K562 (cell line): ENCODE data around the gene RGS19. TPM values are rescaled to one million over a fixed set of nuclear protein-coding genes. Genes with fewer than 3 reads are reported as not detected.

Source experiments
- CREB3L1 ChIP-seq: fragments of 450-650 bp; IDR thresholded peaks from 2 replicates; pipeline ENCODE4 v1.6.1; 2014; ENCODE audit warnings: low read depth, mild to moderate bottlenecking, moderate library complexity, borderline replicate concordance
- ESRRA ChIP-seq: fragments of 450-650 bp; IDR thresholded peaks from 2 replicates; pipeline ENCODE4 v1.6.1; 2014; ENCODE audit warnings: low read depth, mild to moderate bottlenecking, moderate library complexity, borderline replicate concordance
- HLTF ChIP-seq: fragments of 450-650 bp; IDR thresholded peaks from 2 replicates; pipeline ENCODE4 v1.6.1; 2016
- HMGN3 ChIP-seq: IDR thresholded peaks from 2 replicates; pipeline ENCODE4 v1.6.1; 2011; ENCODE audit warnings: borderline replicate concordance, low read depth, mild to moderate bottlenecking, mixed read lengths, low read length; ENCODE audit not compliant: insufficient read length; ENCODE audit errors: extremely low read depth
- POLR2G ChIP-seq: fragments of 200-400 bp; formaldehyde crosslinking; IDR thresholded peaks from 2 replicates; pipeline ENCODE4 v1.6.1; 2017; ENCODE audit warnings: low read depth, mild to moderate bottlenecking, antibody characterized with exemption, low read length, moderate library complexity
- PTBP1 ChIP-seq: fragments of 200-400 bp; formaldehyde crosslinking; IDR thresholded peaks from 2 replicates; pipeline ENCODE4 v1.6.1; 2017; ENCODE audit warnings: low read depth, low read length
- REST ChIP-seq, 2 experiments: fragments of 450-650 bp; formaldehyde crosslinking in 1 of 2; IDR thresholded peaks; 2 replicates each; pipeline versions ENCODE4 v1.4.0 to v1.6.1; 2014 to 2020; ENCODE audit warnings: mild to moderate bottlenecking in 2 of 2, borderline replicate concordance in 1 of 2, low read depth in 1 of 2
- SRSF3 ChIP-seq: fragments of 200-400 bp; formaldehyde crosslinking; IDR thresholded peaks from 2 replicates; pipeline ENCODE4 v1.6.1; 2016; ENCODE audit warnings: mild to moderate bottlenecking, low read length, moderate library complexity; ENCODE audit not compliant: insufficient read depth
- TAF7 ChIP-seq: fragments of 450-650 bp; IDR thresholded peaks from 2 replicates; pipeline ENCODE4 v1.6.1; 2016; ENCODE audit warnings: missing genetic modification characterization, missing compliant biosample characterization
- TEAD2 ChIP-seq: fragments of 450-650 bp; IDR thresholded peaks from 2 replicates; pipeline ENCODE4 v1.6.1; 2016; ENCODE audit warnings: missing genetic modification characterization, control low read depth, missing compliant biosample characterization
- XRCC3 ChIP-seq: fragments of 450-650 bp; IDR thresholded peaks from 2 replicates; pipeline ENCODE4 v1.6.1; 2017; ENCODE audit warnings: mild to moderate bottlenecking, moderate library complexity
- ZBTB9 ChIP-seq: fragments of 450-650 bp; formaldehyde crosslinking; IDR thresholded peaks from 2 replicates; pipeline ENCODE4 v1.4.0; 2020; ENCODE audit warnings: mild to moderate bottlenecking, moderate library complexity
- ZNF668 ChIP-seq: fragments of 250-450 bp; sonication (Bioruptor Pico); IDR thresholded peaks from 2 replicates; pipeline ENCODE4 v1.8.0; 2022; ENCODE audit warnings: mild to moderate bottlenecking, inconsistent platforms
- ZNF695 ChIP-seq: fragments of 450-650 bp; formaldehyde crosslinking; IDR thresholded peaks from 2 replicates; pipeline ENCODE4 v1.4.0; 2020; ENCODE audit warnings: mild to moderate bottlenecking, moderate library complexity
- ZNF740 ChIP-seq, 3 experiments: fragments of 200-800 bp in 1 of 3; sonication (Bioruptor generic) in 1 of 3; sonication (generic) in 1 of 3; formaldehyde crosslinking in 1 of 3; IDR thresholded peaks; 2 replicates each; pipeline versions ENCODE4 v1.6.1 to v1.8.0; 2016 to 2022; ENCODE audit warnings: mild to moderate bottlenecking in 2 of 3, missing compliant biosample characterization in 2 of 3, missing genetic modification characterization in 2 of 3, missing genetic modification reagents in 1 of 3
- polyA plus RNA-seq, 8 experiments: library from polyadenylated mRNA; depleted of rRNA in 4 of 8; stranded (reverse) in 5 of 8; unstranded in 3 of 8; fragments of >200 nt; fragmentation: Nextera tagmentation in 2 of 8; fragmentation: Illumina TruSeq in 1 of 8; extraction: Ambion mirVana in 2 of 8; extraction: Trizol in 1 of 8; gene quantifications; 2 replicates each; pipeline versions ENCODE4 v1.2.1 to v1.2.3, GENCODE V29; 2011 to 2014; ENCODE audit warnings: inconsistent platforms in 1 of 8, missing spikeins in 1 of 8
- total RNA-seq, 7 experiments: library from RNA; depleted of rRNA in 6 of 7; stranded (reverse); fragments of >200 nt in 6 of 7; fragmentation: Illumina TruSeq in 2 of 7; extraction: Trizol in 2 of 7; gene quantifications; 2 replicates each; pipeline versions ENCODE4 v1.2.1 to v1.2.3, GENCODE V29; 2011 to 2021; ENCODE audit warnings: low replicate concordance in 1 of 7

Gene RGS19
- total and polyA plus RNA-seq, 9 of the 15 experiments (the other 6 are each of a cell fraction or from before 2014, with no cell fraction given) = 0.41 to 23.7 (median 14.6) TPM

- TF ChIP-seq CREB3L1 (no peak), ZNF695 (CRISPR knock-in tag) (no peak), REST (IDR thresholded peaks at IDR 0.05; ENCODE audit: borderline replicate concordance) (no peak), REST (CRISPR knock-in tag; IDR thresholded peaks at IDR 0.05; ENCODE audit: low read depth) (no peak), ZNF668 (CRISPR knock-in tag) (no peak), XRCC3 (no peak), ZBTB9 (CRISPR knock-in tag) (no peak), TEAD2 (no peak), TAF7 (tag) (no peak), PTBP1 (no peak), HLTF (no peak), POLR2G (peak; percentile 46; the same call in 1 of the 2 replicates), HMGN3 (peak; percentile 20), ESRRA (no peak), SRSF3 (no peak), ZNF740 (CRISPR knock-in tag; IDR thresholded peaks at IDR 0.05) (no peak), ZNF740 (tag; IDR thresholded peaks at IDR 0.05) (0 out of 4 replicates have a peak, but pooled peaks of 1 of the 2 experiments have one; percentile 37)
Measured at GRCh38 chr20:64047968-64048401, 31.3 kb downstream of the RGS19 start (continued).
